Natural killer cell (primary cell): ENCODE results near the gene PHACTR3. TPM values are rescaled to one million over a fixed set of nuclear protein-coding genes. Genes with fewer than 3 reads are reported as not detected.
"Not testable (repeated sequence)": the region's sequence is repeated elsewhere in the genome, so short reads cannot be mapped to it uniquely, and the experiment has no call there.

Source experiments
- ATAC-seq, 3 donors: fragments of 150-1000 bp in 2 of 3; fragments of 200-7000 bp in 1 of 3; cut with Tn5 transposase; 1 replicate in 1 of 3; 2 replicates in 2 of 3; pipeline ENCODE4 v1.10.0; 2021; ENCODE audit warnings: mild to moderate bottlenecking in 2 of 3, moderate library complexity in 2 of 3
- DNase-seq, 2 donors: peaks; one replicate each; pipeline versions ENCODE4 v3.0.0 to v3.0.0-alpha.2; 2013 to 2021; ENCODE audit warnings: mixed read lengths in 1 of 2
- H3K27ac ChIP-seq: one replicate; pipeline ENCODE4 v1.5.1; 2013; ENCODE audit warnings: mild to moderate bottlenecking, low read length
- H3K27me3 ChIP-seq: one replicate; pipeline ENCODE4 v1.6.1; 2013; ENCODE audit warnings: low read length; ENCODE audit not compliant: control insufficient read depth, insufficient read depth
- H3K36me3 ChIP-seq: one replicate; pipeline ENCODE4 v1.6.1; 2013; ENCODE audit warnings: low read length; ENCODE audit not compliant: control insufficient read depth, insufficient read depth
- H3K4me1 ChIP-seq: one replicate; pipeline ENCODE4 v1.6.1; 2013; ENCODE audit warnings: low read length; ENCODE audit not compliant: control insufficient read depth, insufficient read depth
- H3K4me3 ChIP-seq: one replicate; pipeline ENCODE4 v1.5.1; 2013; ENCODE audit warnings: low read length
- H3K9me3 ChIP-seq: one replicate; pipeline ENCODE4 v1.6.1; 2013; ENCODE audit warnings: low read length; ENCODE audit not compliant: control insufficient read depth, insufficient read depth
- H3K27ac Mint-ChIP-seq, 2 donors: one replicate each; pipeline ENCODE4 v1.8.0; 2022; ENCODE audit warnings: mild to moderate bottlenecking in 2 of 2, mixed read lengths in 2 of 2, moderate library complexity in 1 of 2
- H3K27me3 Mint-ChIP-seq, 2 donors: one replicate each; pipeline ENCODE4 v1.8.0; 2022; ENCODE audit warnings: low read depth in 2 of 2, mixed read lengths in 2 of 2
- H3K36me3 Mint-ChIP-seq: one replicate; pipeline ENCODE4 v1.8.0; 2022; ENCODE audit warnings: mixed read lengths
- H3K4me1 Mint-ChIP-seq, 2 donors: one replicate each; pipeline ENCODE4 v1.8.0; 2022; ENCODE audit warnings: mixed read lengths in 2 of 2
- H3K4me3 Mint-ChIP-seq: one replicate; pipeline ENCODE4 v1.8.0; 2022; ENCODE audit warnings: mild to moderate bottlenecking, moderate library complexity, mixed read lengths
- H3K9me3 Mint-ChIP-seq, 2 donors: one replicate each; pipeline ENCODE4 v1.8.0; 2022; ENCODE audit warnings: mixed read lengths in 2 of 2
- WGBS: methylation state at CpG from one replicate; pipeline ENCODE4 v1.1.7; 2013; ENCODE audit warnings: missing lambda C conversion rate; ENCODE audit not compliant: insufficient coverage; 5-methylcytosine and 5-hydroxymethylcytosine counted together
- intact Hi-C: fragments of 100-400 bp; cut with micrococcal nuclease; formaldehyde crosslinking; loops from one replicate; pipeline ENCODE4 v1.14.2; 2022
- total RNA-seq, 4 donors: library from RNA; stranded (reverse); fragments of 120-200 nt in 1 of 4; gene quantifications; one replicate each; pipeline versions ENCODE4 v1.2.3 to v1.2.4, GENCODE V29; 2013 to 2022
- TF ChIP-seq, protein P1 (sequence below): fragments of 200-600 bp; IDR thresholded peaks from one replicate; pipeline ENCODE4 v1.8.0; 2022; ENCODE audit warnings: antibody characterized with exemption

Gene PHACTR3
- total RNA-seq, 3 donors from 2014 or later (not counting 1 experiment from before 2014, with no cell fraction given), result not detected

DNA sequence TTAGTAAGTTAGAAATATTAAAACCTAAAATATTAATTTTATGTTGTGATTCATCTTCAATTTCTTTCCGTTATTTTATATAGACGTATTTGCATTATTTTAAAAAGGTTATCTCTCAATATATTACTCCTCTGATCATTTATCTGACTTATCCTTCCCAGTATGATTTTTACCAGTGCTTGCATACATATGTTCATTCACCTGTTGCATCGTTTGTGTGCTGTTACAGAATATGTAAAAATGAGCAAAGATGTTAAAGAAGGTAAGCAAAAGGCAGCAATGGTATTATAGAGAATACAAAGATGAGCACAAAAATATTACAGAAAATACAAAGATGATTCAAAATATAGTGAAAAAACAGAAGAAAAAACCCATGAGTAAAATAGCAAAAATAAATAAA is 280.2 kb downstream of the PHACTR3 start:
- Mint-ChIP-seq H3K4me1 (no peaks in the 10 kb centered on the region), H3K4me3 (no peak overlapping the region), H3K27me3 (no peaks in the 10 kb centered on the region), H3K27ac (no peak overlapping the region), H3K9me3 (no peaks in the 10 kb centered on the region), H3K36me3 (no peaks in the 10 kb centered on the region)
- peaks cover 2% of the 10 kb centered on the region for H3K36me3 ChIP-seq
- H3K27me3 ChIP-seq, result no peaks in the 10 kb centered on the region
- WGBS, result no CpG with 5 or more reads among the region's 3 CpGs
- TF ChIP-seq, protein P1, sequence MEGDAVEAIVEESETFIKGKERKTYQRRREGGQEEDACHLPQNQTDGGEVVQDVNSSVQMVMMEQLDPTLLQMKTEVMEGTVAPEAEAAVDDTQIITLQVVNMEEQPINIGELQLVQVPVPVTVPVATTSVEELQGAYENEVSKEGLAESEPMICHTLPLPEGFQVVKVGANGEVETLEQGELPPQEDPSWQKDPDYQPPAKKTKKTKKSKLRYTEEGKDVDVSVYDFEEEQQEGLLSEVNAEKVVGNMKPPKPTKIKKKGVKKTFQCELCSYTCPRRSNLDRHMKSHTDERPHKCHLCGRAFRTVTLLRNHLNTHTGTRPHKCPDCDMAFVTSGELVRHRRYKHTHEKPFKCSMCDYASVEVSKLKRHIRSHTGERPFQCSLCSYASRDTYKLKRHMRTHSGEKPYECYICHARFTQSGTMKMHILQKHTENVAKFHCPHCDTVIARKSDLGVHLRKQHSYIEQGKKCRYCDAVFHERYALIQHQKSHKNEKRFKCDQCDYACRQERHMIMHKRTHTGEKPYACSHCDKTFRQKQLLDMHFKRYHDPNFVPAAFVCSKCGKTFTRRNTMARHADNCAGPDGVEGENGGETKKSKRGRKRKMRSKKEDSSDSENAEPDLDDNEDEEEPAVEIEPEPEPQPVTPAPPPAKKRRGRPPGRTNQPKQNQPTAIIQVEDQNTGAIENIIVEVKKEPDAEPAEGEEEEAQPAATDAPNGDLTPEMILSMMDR, result no peak
- DNase-seq (no peak), ATAC-seq (no peak)
- H3K27ac ChIP-seq, result no peak overlapping the region
- no peaks in the 10 kb centered on the region for H3K4me1 ChIP-seq
- no peak overlapping the region for H3K4me3 ChIP-seq
- intact Hi-C loops, result no loop called here
- H3K9me3 ChIP-seq, result no peaks in the 10 kb centered on the region

DNA sequence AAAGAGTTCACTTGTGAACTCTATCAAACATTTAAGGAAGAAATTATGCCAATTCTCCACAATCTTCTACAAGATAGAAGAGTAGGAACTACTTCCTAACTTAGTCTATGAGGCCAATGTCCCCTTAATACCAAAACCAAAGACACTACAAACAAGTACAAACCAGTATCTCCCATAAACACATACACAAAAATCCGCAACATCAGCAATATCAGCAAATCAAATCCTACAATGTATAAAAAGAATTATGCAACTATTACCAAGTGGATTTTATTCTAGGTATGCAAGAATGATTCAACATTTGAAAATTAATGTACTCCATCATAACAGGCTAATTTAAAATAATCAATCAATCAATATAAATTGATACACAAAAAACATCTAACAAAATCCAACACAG is 283.7 kb downstream of the PHACTR3 start:
- intact Hi-C loops, result no loop called here
- H3K27me3 ChIP-seq, result no peaks in the 10 kb centered on the region
- no CpG with 5 or more reads among the region's 1 CpG for WGBS
- Mint-ChIP-seq H3K4me1 (no peaks in the 10 kb centered on the region), H3K9me3 (no peaks in the 10 kb centered on the region), H3K36me3 (no peaks in the 10 kb centered on the region), H3K4me3 (no peak overlapping the region), H3K27me3 (no peaks in the 10 kb centered on the region), H3K27ac (no peak overlapping the region)
- no peak overlapping the region for H3K4me3 ChIP-seq
- ATAC-seq (no peak), DNase-seq (no peak)
- H3K36me3 ChIP-seq, result peaks cover 2% of the 10 kb centered on the region
- H3K9me3 ChIP-seq, result no peaks in the 10 kb centered on the region
- H3K27ac ChIP-seq, result no peak overlapping the region
- no peaks in the 10 kb centered on the region for H3K4me1 ChIP-seq
- TF ChIP-seq, protein P1, result no peak

DNA sequence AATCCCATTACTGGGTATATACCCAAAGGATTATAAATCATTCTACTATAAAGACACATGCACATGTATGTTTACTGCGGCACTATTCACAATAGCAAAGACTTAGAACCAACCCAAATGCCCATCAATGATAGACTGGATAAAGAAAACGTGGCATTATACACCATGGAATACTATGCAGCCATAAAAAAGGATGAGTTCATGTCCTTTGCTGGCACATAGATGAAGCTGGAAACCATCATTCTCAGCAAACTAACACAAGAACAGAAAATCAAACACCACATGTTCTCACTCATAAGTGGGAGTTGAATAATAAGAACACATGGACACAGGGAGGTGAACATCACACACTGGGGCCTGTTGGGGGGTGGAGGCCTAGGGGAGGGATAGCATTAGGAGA is 285.7 kb downstream of the PHACTR3 start:
- 77% methylated on average over 2 of the region's 2 CpGs for WGBS
- H3K4me3 ChIP-seq, ATAC-seq, H3K9me3 ChIP-seq, H3K4me3 Mint-ChIP-seq, intact Hi-C loops, H3K36me3 Mint-ChIP-seq, H3K27ac ChIP-seq, H3K27ac Mint-ChIP-seq, H3K36me3 ChIP-seq, H3K27me3 Mint-ChIP-seq, H3K4me1 ChIP-seq, DNase-seq, H3K27me3 ChIP-seq, H3K4me1 Mint-ChIP-seq, H3K9me3 Mint-ChIP-seq: not testable (repeated sequence)

DNA sequence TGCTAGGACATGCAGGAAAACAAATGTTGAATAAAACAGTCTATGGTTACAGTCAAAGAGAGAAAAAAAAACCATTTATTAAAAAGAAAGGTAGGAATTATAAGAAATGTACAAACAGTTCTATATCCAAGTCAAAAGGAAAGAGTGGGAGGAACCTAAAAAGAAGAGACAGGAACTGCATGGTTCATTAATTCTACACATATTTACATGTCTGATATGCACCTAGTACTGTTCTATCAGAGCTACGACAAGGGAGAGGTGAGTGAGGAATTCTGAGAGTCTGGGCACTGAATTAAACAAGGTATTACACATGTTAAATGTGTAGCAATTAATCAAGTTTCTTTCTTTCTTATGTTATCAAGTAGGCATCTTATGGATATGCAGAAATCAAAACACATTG is 287.2 kb downstream of the PHACTR3 start:
- Histone ChIP-seq H3K36me3 (no peaks in the 10 kb centered on the region), H3K9me3 (no peaks in the 10 kb centered on the region), H3K4me1 (no peaks in the 10 kb centered on the region), H3K4me3 (no peak overlapping the region), H3K27ac (no peak overlapping the region), H3K27me3 (no peaks in the 10 kb centered on the region)
- Mint-ChIP-seq H3K27me3 (no peaks in the 10 kb centered on the region), H3K4me3 (no peak overlapping the region), H3K9me3 (no peaks in the 10 kb centered on the region), H3K27ac (no peak overlapping the region), H3K36me3 (no peaks in the 10 kb centered on the region), H3K4me1 (no peaks in the 10 kb centered on the region)
- TF ChIP-seq, protein P1, result no peak
- DNase-seq, result no peak
- no peak for ATAC-seq
- WGBS, result 71% methylated on average over 1 of the region's 1 CpG
- intact Hi-C loops, result no loop called here
